ENCODE results near the gene SPINK13.

SPINK13 gene

GRCh38 chr5:148229840-148230239 lies 38.8 kb upstream of the SPINK13 start:
- Histone ChIP-seq H3K4me3 (ENCODE audit: low read depth, low read length) (no peak overlapping the region), H3K9me3 (ENCODE audit: insufficient read depth, low read depth, low read length) (no peaks in the 10 kb centered on the region), H3K27ac (ENCODE audit: low read depth, low read length) (no peak overlapping the region), H3K4ac (ENCODE audit: low read depth, low read length) (no peak overlapping the region), H3K4me2 (ENCODE audit: low read length) (no peak overlapping the region), H3K18ac (ENCODE audit: low read length) (no peak overlapping the region), H3K9ac (ENCODE audit: low read length) (no peak overlapping the region), H3K79me2 (ENCODE audit: control insufficient read depth, insufficient read depth, low read length, poor library complexity) (no peaks in the 10 kb centered on the region), H3K4me1 (ENCODE audit: control insufficient read depth in 1 of 2, insufficient read depth in 2 of 2, low read length in 2 of 2) (no peaks in the 10 kb centered on the region), H4K12ac (ENCODE audit: low read depth, low read length) (no peak overlapping the region), H3K79me1 (ENCODE audit: low read length) (no peaks in the 10 kb centered on the region), H3K27me3 (ENCODE audit: insufficient read depth, low read length) (no peaks in the 10 kb centered on the region), H3K36me3 (ENCODE audit: control insufficient read depth in 1 of 2, insufficient read depth in 2 of 2, low read length in 2 of 2) (no peaks in the 10 kb centered on the region), H2BK12ac (ENCODE audit: low read length) (no peak overlapping the region), H3K14ac (ENCODE audit: low read length) (no peak overlapping the region), H3K23ac (ENCODE audit: low read length) (no peak overlapping the region), H2AFZ (ENCODE audit: insufficient read depth, low read length, poor library complexity) (no peak overlapping the region), H2BK5ac (ENCODE audit: low read depth, low read length, poor library complexity) (no peak overlapping the region), H2BK120ac (ENCODE audit: insufficient read depth, low read length, poor library complexity) (no peak overlapping the region), H4K8ac (ENCODE audit: low read depth, low read length) (no peak overlapping the region), H2AK5ac (ENCODE audit: low read length) (no peak overlapping the region), H4K91ac (ENCODE audit: low read depth, low read length) (no peak overlapping the region)
- DNase-seq: no peak

- no peak overlapping the region for H2BK120ac ChIP-seq (ENCODE audit: insufficient read depth, low read length, poor library complexity)
- H2AK5ac ChIP-seq (ENCODE audit: low read length): no peak overlapping the region
- no peak overlapping the region for H3K4ac ChIP-seq (ENCODE audit: low read depth, low read length)
- H2AFZ ChIP-seq (ENCODE audit: insufficient read depth, low read length, poor library complexity): no peak overlapping the region
- no peak overlapping the region for H3K14ac ChIP-seq (ENCODE audit: low read length)
- no peaks in the 10 kb centered on the region for H3K79me2 ChIP-seq (ENCODE audit: control insufficient read depth, insufficient read depth, low read length, poor library complexity)
- H3K36me3 ChIP-seq (ENCODE audit: control insufficient read depth in 1 of 2, insufficient read depth in 2 of 2, low read length in 2 of 2): no peaks in the 10 kb centered on the region
- no peaks in the 10 kb centered on the region for H3K4me1 ChIP-seq (ENCODE audit: control insufficient read depth in 1 of 2, insufficient read depth in 2 of 2, low read length in 2 of 2)
- H3K18ac ChIP-seq (ENCODE audit: low read length): no peak overlapping the region
- no peak overlapping the region for H3K9ac ChIP-seq (ENCODE audit: low read length)
- no peak overlapping the region for H2BK5ac ChIP-seq (ENCODE audit: low read depth, low read length, poor library complexity)
- no peak overlapping the region for H3K4me2 ChIP-seq (ENCODE audit: low read length)
- H3K79me1 ChIP-seq (ENCODE audit: low read length): no peaks in the 10 kb centered on the region
- H3K23ac ChIP-seq (ENCODE audit: low read length): no peak overlapping the region
- H2BK12ac ChIP-seq (ENCODE audit: low read length): no peak overlapping the region
- no CpG with 5 or more reads among the region's 7 CpGs for WGBS (ENCODE audit: extremely low coverage, insufficient coverage, insufficient read length)
- H4K12ac ChIP-seq (ENCODE audit: low read depth, low read length): no peak overlapping the region
- no peak overlapping the region for H4K8ac ChIP-seq (ENCODE audit: low read depth, low read length)
- no peak for DNase-seq
- H4K91ac ChIP-seq (ENCODE audit: low read depth, low read length): no peak overlapping the region
- H3K4me3 ChIP-seq (ENCODE audit: low read depth, low read length): no peak overlapping the region
- H3K27ac ChIP-seq (ENCODE audit: low read depth, low read length): no peak overlapping the region
- no peaks in the 10 kb centered on the region for H3K27me3 ChIP-seq (ENCODE audit: insufficient read depth, low read length)
- H3K9me3 ChIP-seq (ENCODE audit: insufficient read depth, low read depth, low read length): no peaks in the 10 kb centered on the region
Measured at GRCh38 chr5:148230240-148230639, 38.4 kb upstream of the SPINK13 start.

GRCh38 chr5:148237785-148238417 lies 30.7 kb upstream of the SPINK13 start:
- Histone ChIP-seq H4K91ac (ENCODE audit: low read depth, low read length) (no peak overlapping the region), H2BK12ac (ENCODE audit: low read length) (no peak overlapping the region), H4K12ac (ENCODE audit: low read depth, low read length) (no peak overlapping the region), H3K79me2 (ENCODE audit: control insufficient read depth, insufficient read depth, low read length, poor library complexity) (no peaks in the 10 kb centered on the region), H3K14ac (ENCODE audit: low read length) (no peak overlapping the region), H3K36me3 (ENCODE audit: control insufficient read depth in 1 of 2, insufficient read depth in 2 of 2, low read length in 2 of 2) (no peaks in the 10 kb centered on the region), H3K79me1 (ENCODE audit: low read length) (no peaks in the 10 kb centered on the region), H3K23ac (ENCODE audit: low read length) (no peak overlapping the region), H3K4ac (ENCODE audit: low read depth, low read length) (no peak overlapping the region), H3K27ac (ENCODE audit: low read depth, low read length) (no peak overlapping the region), H3K4me2 (ENCODE audit: low read length) (no peak overlapping the region), H4K8ac (ENCODE audit: low read depth, low read length) (no peak overlapping the region), H3K4me1 (ENCODE audit: control insufficient read depth in 1 of 2, insufficient read depth in 2 of 2, low read length in 2 of 2) (no peaks in the 10 kb centered on the region), H2BK120ac (ENCODE audit: insufficient read depth, low read length, poor library complexity) (no peak overlapping the region), H2AK5ac (ENCODE audit: low read length) (no peak overlapping the region), H2BK5ac (ENCODE audit: low read depth, low read length, poor library complexity) (no peak overlapping the region), H3K9ac (ENCODE audit: low read length) (no peak overlapping the region), H3K4me3 (ENCODE audit: low read depth, low read length) (no peak overlapping the region), H3K27me3 (ENCODE audit: insufficient read depth, low read length) (no peaks in the 10 kb centered on the region), H3K18ac (ENCODE audit: low read length) (no peak overlapping the region), H2AFZ (ENCODE audit: insufficient read depth, low read length, poor library complexity) (no peak overlapping the region), H3K9me3 (ENCODE audit: insufficient read depth, low read depth, low read length) (no peaks in the 10 kb centered on the region)
- DNase-seq: peak in 1 of 2 donors; percentile 7
- no CpG with 5 or more reads among the region's 4 CpGs for WGBS (ENCODE audit: extremely low coverage, insufficient coverage, insufficient read length)

- no peaks in the 10 kb centered on the region for H3K9me3 ChIP-seq (ENCODE audit: insufficient read depth, low read depth, low read length)
- no CpG with 5 or more reads among the region's 2 CpGs for WGBS (ENCODE audit: extremely low coverage, insufficient coverage, insufficient read length)
Measured at GRCh38 chr5:148238418-148238794, 30.2 kb upstream of the SPINK13 start, which contains the start of gene MARCOL. Gene MARCOL (plus strand): TSS chr5:148238525. CDS start chr5:148238598, 73 bp downstream.

More at GRCh38 chr5:148238418-148238794, 30.2 kb upstream of the SPINK13 start, which contains the start of gene MARCOL:
- Histone ChIP-seq H2AK5ac (ENCODE audit: low read length) (no peak within 1 kb of the TSS), H3K4me2 (ENCODE audit: low read length) (no peak within 1 kb of the TSS), H2BK5ac (ENCODE audit: low read depth, low read length, poor library complexity) (no peak within 1 kb of the TSS), H3K36me3 (ENCODE audit: control insufficient read depth in 1 of 2, insufficient read depth in 2 of 2, low read length in 2 of 2) (no peaks in the 10 kb centered on the region), H4K8ac (ENCODE audit: low read depth, low read length) (no peak within 1 kb of the TSS), H3K14ac (ENCODE audit: low read length) (no peak within 1 kb of the TSS), H2BK120ac (ENCODE audit: insufficient read depth, low read length, poor library complexity) (no peak within 1 kb of the TSS), H3K9ac (ENCODE audit: low read length) (no peak within 1 kb of the TSS), H2BK12ac (ENCODE audit: low read length) (no peak within 1 kb of the TSS), H4K12ac (ENCODE audit: low read depth, low read length) (no peak within 1 kb of the TSS), H2AFZ (ENCODE audit: insufficient read depth, low read length, poor library complexity) (no peak within 1 kb of the TSS), H3K4ac (ENCODE audit: low read depth, low read length) (no peak within 1 kb of the TSS), H3K18ac (ENCODE audit: low read length) (no peak within 1 kb of the TSS), H4K91ac (ENCODE audit: low read depth, low read length) (no peak within 1 kb of the TSS), H3K27ac (ENCODE audit: low read depth, low read length) (no peak within 1 kb of the TSS), H3K79me2 (ENCODE audit: control insufficient read depth, insufficient read depth, low read length, poor library complexity) (no peaks in the 10 kb centered on the region), H3K4me1 (ENCODE audit: control insufficient read depth in 1 of 2, insufficient read depth in 2 of 2, low read length in 2 of 2) (no peaks in the 10 kb centered on the region), H3K79me1 (ENCODE audit: low read length) (no peaks in the 10 kb centered on the region), H3K27me3 (ENCODE audit: insufficient read depth, low read length) (no peaks in the 10 kb centered on the region), H3K23ac (ENCODE audit: low read length) (no peak within 1 kb of the TSS), H3K4me3 (ENCODE audit: low read depth, low read length) (no peak within 1 kb of the TSS)
- no peak for DNase-seq

Data from trophoblast cell (in vitro differentiated cells and primary cell).